NCI-H1092 treated with DMSO at 0.1 percent for 48 hours (cell line): ENCODE results near the gene RFWD3.
A peak's percentile ranks its signal among the peaks of the same experiment; 100 is the strongest.

Source experiments
- DNase-seq: peaks from one replicate; lab custom pipeline; 2025; lab: John Stamatoyannopoulos, UW

The RFWD3 gene

DNA sequence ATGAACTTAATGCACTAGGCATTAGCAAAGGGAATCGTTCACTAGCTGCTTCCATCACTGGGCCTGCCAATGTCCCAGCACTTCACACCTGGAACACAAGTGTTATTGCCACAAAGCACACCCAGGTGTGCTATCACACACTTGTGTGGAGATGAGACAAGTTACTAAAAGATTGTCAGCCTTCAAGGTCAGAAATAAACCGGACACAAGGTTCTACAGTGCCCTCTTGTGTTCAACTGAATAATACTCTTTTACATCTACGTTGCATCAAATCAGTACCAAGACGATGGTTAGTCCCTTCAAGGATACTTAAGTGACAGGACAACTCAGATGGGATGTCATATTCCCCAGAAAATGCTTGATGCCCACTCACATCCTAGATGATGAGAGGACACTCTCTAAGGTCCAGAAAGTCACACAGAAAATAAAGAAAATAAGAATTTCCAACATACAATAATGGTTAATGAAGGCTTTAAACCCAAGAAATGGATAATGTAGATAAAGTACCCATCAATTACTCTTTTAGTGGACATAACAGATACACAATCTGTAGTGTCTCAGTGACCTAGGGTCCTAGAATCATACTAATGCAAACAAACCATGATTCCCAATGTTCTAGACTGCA, 43.4 kb downstream of the RFWD3 start:
- DNase-seq: peak; percentile 30

DNA sequence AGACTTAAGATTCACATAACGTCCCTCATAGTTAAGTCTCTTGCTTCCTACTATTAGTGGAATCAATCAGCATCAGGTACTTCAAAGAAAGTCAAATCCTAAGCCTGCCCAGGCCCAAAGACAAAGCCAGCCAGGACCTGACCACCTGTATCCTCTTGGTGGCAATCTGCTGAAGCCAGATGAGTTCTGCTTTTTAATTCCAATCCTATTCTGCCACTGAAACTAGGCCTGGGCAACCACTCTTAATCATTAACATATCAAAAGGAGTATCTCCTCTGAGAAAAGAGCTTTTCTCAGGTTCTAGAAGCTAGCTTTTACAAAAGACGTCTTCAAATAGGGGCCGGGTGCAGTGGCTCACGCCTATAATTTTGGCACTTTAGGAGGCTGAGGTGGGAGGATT, 44.7 kb downstream of the RFWD3 start:
- DNase-seq: no peak

DNA sequence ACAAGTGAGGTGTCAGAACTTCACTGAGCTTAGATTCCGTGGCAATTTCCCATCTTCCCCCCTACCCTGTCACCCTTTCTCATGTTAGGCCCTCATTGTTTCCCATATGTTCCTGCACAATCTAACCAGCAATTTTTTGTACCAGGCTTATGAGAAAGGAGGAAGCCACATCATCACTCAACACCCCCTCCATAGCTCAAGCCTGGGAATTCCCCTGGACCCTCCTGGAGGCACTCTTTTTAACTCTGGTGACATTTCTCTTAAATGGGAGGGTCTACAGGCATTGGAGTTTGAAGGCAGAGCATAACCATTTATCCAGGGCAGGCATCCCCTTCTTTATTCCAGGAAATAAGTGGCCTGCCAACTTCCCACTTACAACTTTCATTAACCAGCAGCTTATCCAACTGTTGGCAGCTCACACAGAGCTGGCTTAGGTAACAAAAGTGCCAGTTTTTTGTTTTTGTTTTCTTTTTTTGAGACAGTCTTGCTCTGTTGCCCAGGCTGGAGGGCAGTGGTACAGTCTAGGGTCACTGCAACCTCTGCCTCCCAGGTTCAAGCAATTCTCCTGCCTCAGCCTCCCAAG, 49.4 kb downstream of the RFWD3 start:
- DNase-seq: no peak

DNA sequence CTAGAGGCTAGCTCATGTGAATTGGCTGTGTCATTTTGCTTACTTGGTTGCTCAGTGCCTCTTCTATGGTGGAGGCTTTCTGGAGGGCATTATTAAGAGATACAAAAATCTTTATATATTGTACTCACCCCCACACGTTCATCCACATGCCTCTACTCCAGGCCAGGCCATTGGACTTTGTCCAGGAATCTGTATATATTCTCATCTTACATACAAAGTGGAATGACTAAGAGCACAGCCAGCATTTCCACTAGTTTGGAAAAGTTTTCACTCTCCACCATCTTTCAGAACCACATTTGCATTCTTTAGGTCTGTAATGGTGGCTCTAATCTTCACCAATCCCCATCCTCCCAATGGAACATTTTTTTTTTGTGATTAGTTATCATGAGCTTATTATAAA, 55.0 kb downstream of the RFWD3 start:
- no peak for DNase-seq

DNA sequence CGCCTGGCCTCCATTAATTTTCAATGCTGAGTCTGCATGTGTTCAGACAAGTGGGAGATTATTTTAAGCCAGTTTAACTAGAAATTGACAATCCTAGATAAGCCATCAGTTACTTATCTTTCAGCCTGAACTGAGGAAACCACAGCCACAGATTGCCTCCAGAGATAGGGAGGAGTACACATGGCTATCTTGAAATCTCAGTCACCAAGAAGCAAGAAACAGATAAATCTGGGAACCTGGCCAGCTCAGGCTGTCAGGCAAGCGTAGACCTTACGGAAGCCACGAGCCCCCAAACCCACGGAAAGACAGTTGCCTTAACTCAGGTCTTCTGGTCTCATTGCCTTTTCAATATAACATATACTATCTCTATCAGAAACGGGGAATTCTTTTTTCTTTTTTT, 57.7 kb downstream of the RFWD3 start:
- no peak for DNase-seq

DNA sequence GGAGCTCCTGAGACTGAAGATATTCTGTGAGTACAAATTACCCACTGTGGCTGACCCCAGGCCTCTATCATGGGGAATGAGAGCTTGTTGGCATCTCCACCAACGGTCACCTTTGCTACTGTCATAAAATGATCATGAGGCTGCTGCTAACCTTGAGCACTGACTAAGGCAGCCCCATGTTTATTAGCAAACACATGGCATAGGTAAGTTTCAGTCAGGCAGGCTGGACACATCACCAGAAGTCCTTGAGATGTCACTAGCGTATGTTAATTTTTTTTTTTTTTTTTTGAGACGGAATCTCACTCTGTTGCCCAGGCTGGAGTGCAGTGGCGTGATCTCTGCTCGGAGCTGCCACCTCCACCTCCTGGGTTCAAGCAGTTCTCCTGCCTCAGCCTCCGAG, 58.3 kb downstream of the RFWD3 start:
- DNase-seq: no peak

DNA sequence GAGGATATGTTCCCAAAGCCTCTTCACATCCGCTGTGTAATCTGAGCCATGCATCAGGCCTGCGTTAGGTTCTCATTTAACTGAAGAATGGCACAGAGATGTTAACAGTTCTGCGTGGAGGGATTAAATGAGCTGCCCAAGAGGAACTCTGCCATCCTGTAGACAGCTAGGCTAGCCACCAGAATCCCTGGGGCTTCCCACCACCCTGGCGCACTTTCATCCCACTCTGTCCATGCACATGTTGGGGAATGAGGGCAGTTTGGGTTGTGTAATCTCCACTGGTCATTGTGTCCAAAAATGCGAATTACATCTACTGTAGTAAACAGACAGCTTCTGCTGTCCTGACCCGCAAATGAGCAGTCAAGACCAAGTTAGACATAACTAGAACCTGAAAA, 58.7 kb downstream of the RFWD3 start:
- DNase-seq: no peak

DNA sequence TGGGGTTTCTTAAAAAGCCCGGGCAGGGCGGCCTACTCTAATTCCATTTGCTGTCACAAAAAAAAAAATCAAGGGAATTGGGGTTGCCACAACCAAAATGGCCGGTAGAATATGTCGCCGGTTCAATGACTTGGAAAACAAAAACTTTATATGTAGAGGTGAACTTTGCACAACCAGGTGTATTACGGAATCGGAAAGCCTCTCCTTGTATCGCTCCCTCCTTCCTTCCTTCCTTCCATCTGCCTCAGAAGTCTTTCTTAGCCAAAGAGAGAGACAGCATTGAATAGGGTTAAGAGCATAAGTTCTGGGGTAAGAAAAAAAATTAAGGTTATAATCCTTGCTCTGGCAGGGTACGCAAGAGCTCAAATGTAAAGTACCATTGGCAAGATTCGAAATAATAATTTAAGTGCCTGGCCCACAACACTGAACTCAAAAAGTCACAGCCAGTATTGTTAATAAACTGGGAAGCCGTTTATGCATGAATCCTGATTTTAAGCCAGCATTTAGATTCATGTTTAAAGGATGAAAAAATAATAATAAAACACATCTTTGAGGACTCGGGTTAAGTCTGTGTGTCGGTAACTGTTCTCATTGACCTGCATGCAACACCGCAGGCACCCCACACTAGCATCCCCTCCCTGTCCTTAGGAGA, 59.2 kb downstream of the RFWD3 start:
- peak; percentile 84 for DNase-seq

DNA sequence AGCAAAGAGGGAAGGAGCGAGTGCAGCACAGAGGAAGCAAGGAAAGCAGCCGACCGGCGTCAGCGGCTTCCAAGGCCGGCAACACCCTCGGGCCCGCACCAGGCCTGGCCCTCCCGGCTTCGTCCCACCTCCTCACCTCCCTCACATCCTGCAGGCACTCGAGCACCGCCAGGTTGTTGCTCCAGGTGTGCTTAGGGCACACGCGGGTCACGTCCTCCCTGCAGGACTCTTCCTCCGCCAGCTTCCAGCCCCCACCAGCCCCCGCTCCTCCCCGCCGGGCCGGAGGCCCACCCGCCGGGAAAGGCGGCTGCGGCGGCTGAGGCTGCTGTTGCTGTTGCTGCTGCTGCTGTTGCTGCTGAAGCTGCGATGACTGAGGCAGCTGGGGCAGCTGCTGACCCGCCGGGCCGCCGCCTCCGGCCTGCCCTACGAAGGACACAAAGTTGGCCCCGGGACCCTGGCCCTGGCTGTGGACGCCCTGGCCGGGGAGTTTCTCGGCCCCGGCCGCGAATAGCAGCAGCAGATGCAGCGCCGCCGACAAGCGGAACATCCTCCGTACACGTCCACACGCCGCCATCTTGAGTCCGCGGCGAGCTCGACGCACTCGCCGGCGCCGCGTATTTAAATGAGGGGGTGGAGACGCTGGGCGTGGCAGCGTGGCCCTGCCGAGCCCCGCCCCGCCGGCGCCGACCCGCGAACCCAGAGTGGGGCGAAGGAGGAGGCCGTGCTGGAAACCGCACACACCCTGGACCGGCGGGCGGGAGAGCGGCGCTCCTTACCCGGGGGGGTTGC, 60.0 kb downstream of the RFWD3 start, which contains the start of gene GLG1:
Gene GLG1, minus strand, starts transcription at position 594 of the 789 bp plus-strand sequence. Its CDS starts 20 bp downstream, at position 574.
- peak; percentile 91 for DNase-seq

DNA sequence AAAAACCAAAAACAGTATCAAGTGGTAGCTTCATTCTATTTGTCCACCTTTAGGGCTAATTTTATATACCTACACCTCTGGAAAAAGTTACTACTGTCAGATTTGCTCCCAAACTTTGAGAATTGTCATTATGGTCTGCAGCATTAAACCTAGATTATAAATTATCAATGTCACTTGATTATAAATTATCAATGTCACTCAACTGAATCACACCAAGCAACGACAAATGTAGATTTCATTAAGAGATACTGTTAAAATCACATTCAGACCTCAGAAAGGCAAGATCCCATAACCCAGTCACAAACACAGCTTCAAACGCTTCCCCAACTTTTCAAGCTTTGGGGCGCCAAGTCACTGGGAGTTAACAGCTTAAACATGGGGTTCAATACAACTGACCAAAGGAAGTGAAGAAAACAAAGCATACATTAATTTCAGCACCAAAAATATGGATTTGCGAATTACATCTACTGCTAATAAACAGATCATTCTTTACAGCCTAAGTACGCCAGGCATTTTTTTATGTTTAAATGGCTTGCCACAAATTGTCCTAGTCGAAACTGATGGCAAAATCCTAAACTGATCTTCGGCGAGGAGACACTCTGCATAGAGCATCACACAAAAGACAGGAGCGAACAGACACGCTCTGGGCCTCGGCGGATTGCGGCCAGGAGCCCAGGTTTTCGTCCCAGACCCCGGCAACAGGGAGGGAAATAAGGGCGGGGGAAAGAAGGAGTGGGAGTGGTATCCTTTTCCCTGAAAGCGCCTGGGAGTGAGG, 60.7 kb downstream of the RFWD3 start:
- peak; percentile 53 for DNase-seq

DNA sequence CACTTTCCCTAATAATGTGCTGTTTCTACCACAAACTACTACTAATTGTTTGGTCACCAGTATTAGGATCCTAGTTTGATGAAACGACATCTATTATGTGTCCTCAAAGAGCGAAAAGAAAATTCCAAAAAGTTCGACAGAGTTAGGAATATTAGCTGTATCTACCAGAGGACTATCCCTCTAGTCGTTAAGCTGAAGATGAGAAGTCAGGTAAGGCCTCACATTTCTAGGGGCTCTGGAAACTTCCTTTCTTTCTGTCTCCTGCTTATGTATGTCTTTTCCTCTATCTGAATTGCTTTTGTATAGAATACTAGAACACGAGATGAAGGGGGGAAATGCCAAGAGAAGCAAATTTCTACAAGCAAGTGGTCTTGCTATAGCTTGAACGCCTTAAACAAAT, 61.3 kb downstream of the RFWD3 start:
- DNase-seq: no peak

DNA sequence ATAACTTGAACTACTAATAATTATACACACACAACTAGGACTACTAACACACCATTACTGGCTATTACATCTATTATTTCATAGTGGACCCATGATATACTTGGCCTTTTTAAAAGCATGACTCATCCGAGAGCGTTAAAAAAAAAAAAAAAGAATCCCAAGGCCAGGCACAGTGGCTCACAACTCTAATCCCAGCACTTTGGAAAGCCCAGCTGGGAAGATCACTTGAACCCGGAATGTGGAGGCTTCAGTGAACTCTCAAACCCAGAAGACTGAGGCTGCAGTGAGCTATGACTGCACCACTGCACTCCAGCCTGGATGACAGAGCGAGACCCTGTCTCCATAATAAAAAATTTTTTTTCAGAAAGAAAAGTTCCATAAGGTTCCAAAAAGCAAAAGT, 62.8 kb downstream of the RFWD3 start:
- DNase-seq: no peak

DNA sequence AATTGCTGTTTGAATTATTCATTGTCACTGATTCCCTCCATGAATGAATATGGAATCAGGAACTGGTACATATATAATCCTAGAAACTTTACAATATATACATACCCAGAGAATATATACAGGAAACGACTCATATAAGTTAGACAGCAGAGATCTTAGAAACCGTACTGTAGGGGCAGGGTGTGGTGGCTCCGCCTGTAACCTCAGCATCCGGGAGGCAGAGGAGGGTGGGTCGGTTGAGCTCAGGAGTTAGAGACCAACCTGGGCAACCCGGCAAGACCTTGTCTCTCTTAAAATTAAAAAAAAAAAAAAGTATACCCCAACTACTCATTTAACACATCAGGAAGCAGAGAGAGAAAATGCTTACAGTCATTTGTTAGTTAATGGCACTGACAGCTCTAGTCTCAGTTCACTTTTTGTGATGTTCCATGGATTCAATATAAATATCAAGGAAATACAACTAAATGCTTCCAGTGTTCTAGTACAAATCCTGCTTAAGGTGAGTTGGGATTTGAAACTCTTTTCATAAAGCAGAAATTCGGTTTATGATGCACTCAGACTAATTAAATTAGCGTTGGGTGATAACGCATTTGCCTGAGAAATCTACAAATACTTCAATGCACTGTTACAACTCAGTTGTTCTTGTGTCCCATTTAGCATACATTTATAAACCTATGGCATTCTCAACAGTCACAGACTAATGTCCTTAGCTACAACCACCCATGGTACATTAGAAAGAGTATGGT, 65.4 kb downstream of the RFWD3 start:
- DNase-seq: no peak

DNA sequence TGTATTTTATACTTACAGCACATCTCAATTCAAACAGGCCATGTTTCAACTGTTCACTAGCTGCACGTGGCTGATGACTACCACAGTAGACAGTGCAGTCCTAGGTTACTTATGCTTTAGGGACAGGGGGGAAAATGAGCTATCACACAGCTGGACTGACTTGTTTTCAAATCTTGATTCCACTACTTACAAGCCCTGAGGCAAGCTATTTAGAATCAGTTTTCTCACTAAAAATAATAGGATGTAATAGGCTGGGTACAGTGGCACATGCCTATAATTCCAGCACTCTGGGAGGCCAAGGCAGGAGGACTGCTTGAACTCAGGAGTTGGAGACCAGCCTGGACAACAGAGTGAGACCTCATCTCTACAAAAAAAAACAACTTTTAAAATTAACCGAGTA, 70.1 kb downstream of the RFWD3 start:
- DNase-seq: no peak

DNA sequence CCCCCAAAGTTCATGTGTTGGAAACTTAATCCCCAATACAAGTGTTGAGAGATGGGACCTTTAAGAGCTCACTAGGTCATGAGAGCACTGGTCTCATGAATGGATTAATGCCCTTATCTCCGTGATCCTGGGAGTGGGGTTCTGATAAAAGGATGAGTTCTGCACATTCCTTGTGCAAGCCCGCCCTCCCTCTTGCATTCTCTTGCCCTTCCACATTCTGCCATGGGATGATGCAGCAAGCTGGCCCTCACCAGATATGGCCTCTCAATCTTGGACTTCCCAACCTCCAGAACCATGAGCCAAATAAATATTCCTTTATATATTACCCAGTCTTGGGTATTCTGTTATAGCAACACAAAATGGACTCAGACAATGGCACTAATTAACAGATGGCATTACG, 73.8 kb downstream of the RFWD3 start:
- no peak for DNase-seq

DNA sequence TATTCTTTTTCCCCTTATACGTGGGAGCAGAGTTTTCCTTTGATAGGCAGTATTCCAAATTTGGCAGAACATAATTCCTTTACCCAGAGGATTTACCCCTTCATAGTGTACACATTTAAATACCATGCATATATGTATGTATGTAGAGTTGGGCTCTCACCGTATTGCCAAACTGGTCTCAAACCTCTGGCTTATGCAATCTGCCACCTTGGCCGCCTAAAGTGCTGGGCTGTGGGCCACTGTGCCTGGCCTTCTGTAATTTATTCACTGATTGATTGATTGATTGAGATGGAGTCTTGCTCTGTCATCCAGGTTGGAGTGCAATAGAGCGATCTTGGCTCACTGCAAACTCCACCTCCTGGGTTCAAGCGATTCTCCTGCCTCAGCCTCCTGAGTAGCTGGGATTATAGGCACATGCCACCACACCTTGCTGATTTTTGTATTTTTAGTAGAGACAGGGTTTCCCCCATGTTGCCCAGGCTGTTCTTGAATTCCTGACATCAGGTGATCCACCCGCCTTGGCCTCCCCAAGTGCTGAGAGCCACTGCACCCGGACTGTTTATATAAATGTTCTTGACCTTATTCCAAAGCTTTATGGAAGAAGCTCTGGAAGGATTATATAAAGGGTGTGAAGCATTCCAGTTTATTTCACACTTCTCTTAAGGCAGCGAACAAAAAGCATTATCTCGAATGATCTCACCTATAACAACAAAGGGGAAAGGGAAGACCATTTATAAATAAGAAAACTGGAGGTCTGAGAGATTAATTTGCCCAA, 74.6 kb downstream of the RFWD3 start:
- DNase-seq: no peak

DNA sequence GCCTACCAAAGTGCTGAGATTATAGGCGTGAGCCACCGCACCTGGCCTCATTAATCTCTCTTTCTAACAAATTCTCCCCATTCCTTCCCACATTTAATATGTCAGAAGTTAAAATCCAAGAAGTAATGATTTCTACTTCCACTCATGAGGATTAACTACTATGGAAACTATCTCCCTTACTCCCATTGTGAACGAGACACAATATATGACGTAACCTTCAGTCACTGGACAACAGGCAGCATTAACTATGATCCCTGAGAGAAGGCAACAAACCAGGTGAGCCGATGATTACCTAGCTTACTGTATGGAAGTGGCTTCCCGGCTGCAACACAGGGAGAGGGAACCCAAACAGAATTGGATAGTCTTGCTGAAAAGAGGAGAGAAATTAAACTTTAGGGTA, 79.7 kb downstream of the RFWD3 start:
- no peak for DNase-seq

DNA sequence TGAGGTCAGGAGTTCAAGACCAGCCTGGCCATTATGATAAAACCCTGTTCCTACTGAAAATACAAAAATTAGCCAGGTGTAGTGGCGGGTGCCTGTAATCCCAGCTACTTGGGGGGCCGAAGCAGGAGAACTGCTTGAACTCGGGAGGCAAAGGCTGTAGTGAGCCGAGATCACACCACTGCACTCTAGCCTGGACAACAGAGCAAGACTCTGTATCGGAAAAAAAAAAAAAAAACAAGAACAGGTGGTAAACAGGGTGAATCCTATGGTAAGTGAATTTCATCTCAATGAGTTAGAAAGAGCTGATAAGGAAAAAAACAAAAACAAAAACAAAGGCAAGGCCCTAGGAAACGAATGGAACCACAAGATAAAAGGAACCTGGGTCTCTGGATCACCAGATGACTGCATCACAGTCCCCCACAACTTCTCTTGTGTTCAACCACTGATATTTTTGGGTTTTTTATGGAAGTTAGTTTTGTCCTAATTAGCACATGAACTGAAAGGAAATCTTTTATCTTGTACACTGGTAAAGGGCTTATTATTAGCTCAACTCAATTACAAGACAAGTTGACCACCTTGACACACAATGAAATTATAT, 80.7 kb downstream of the RFWD3 start:
- no peak for DNase-seq

DNA sequence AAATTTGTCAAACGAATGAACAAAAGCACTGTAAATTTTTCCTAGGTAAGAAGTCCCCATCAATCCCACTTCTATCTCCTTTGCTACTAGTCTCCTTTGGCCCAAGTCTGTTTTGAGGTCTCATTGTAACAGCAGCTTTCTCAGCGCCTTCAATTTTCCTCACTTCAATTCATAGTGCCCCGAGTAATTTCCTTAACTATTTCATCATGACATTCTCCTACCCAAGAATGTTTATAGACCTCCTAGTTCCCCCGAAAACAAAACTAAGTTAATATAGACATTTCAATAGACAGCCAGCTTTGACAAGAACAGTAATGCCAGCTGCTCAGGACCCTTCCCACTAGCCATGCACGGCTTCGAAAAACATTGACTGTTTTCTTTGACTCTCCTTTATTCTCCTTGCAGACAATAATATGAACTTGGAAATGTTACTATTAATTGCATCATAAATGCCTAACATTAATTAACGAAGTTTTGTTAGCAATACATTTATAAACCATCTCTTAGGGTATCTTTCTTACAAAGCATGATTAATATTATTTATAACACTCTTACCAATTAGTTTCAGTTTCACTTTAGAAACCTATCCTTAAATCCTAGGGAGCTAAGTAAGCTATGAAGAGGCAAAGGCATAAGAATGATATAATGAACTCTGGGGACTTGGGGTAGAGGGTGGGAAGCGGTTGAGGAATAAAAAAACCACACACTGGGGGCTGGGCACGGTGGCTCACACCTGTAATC, 82.6 kb downstream of the RFWD3 start:
- DNase-seq: no peak
